Hepatocyte (in vitro differentiated cells): ENCODE results near the gene RGS14. TPM values are rescaled to one million over a fixed set of nuclear protein-coding genes. Genes with fewer than 3 reads are reported as not detected.
"Not testable (repeated sequence)": the region's sequence is repeated elsewhere in the genome, so short reads cannot be mapped to it uniquely, and the experiment has no call there.

ENCODE experiments used
- DNase-seq: peaks from one replicate; pipeline ENCODE4 v3.0.0-alpha.2; 2016; ENCODE audit warnings: low spot score
- H2AFZ ChIP-seq: fragments of 200-600 bp; sonication (generic); 2 replicates; pipeline ENCODE4 v1.6.0; 2016; ENCODE audit warnings: antibody characterized with exemption, mild to moderate bottlenecking
- H3K27ac ChIP-seq: fragments of 200-600 bp; sonication (generic); 2 replicates; pipeline ENCODE4 v1.5.1; 2016; ENCODE audit warnings: mild to moderate bottlenecking
- H3K27me3 ChIP-seq: fragments of 200-600 bp; sonication (generic); 2 replicates; pipeline ENCODE4 v1.6.1; 2016
- H3K36me3 ChIP-seq: fragments of 200-600 bp; sonication (generic); replicated peaks from 2 replicates; pipeline ENCODE4 v1.5.1; 2016; ENCODE audit warnings: low read depth; ENCODE audit not compliant: insufficient read depth
- H3K4me1 ChIP-seq: fragments of 200-600 bp; sonication (generic); 2 replicates; pipeline ENCODE4 v1.5.1; 2016; ENCODE audit warnings: mild to moderate bottlenecking, moderate library complexity; ENCODE audit not compliant: insufficient read depth
- H3K4me2 ChIP-seq: fragments of 200-600 bp; sonication (generic); 2 replicates; pipeline ENCODE4 v1.6.0; 2016
- H3K4me3 ChIP-seq: fragments of 200-600 bp; sonication (generic); 2 replicates; pipeline ENCODE4 v1.5.1; 2016; ENCODE audit warnings: mild to moderate bottlenecking
- H3K79me2 ChIP-seq: fragments of 200-600 bp; sonication (generic); 2 replicates; pipeline ENCODE4 v1.6.0; 2017; ENCODE audit warnings: mild to moderate bottlenecking
- H3K9me2 ChIP-seq: fragments of 200-600 bp; sonication (generic); replicated peaks from 2 replicates; pipeline ENCODE4 v1.6.0; 2017; ENCODE audit warnings: mild to moderate bottlenecking; ENCODE audit not compliant: insufficient read depth
- H3K9me3 ChIP-seq: fragments of 200-600 bp; sonication (generic); 2 replicates; pipeline ENCODE4 v1.5.1; 2016; ENCODE audit warnings: low read depth, mild to moderate bottlenecking
- H4K20me1 ChIP-seq: fragments of 200-600 bp; sonication (generic); 2 replicates; pipeline ENCODE4 v1.6.0; 2016; ENCODE audit warnings: mild to moderate bottlenecking; ENCODE audit not compliant: insufficient read depth, poor library complexity, severe bottlenecking
- CTCF ChIP-seq: fragments of 200-600 bp; sonication (generic); IDR thresholded peaks from 2 replicates; pipeline ENCODE4 v1.5.1; 2016; ENCODE audit warnings: antibody characterized with exemption, mild to moderate bottlenecking; ENCODE audit not compliant: poor library complexity
- EZH2 ChIP-seq: fragments of 200-600 bp; sonication (generic); IDR thresholded peaks from 2 replicates; pipeline ENCODE4 v1.6.1; 2016; ENCODE audit warnings: antibody characterized with exemption, mild to moderate bottlenecking, borderline replicate concordance
- EZH2phosphoT487 ChIP-seq: fragments of 200-600 bp; sonication (generic); IDR thresholded peaks from one replicate; pipeline ENCODE4 v1.6.1; 2018; ENCODE audit warnings: antibody characterized with exemption, mild to moderate bottlenecking, low read depth, moderate library complexity; ENCODE audit not compliant: unreplicated experiment, severe bottlenecking
- WGBS: methylation state at CpG from one replicate; pipeline ENCODE4 v1.1.6; 2016; ENCODE audit warnings: low lambda C conversion rate; ENCODE audit errors: missing lambda C conversion rate; 5-methylcytosine and 5-hydroxymethylcytosine counted together
- polyA plus RNA-seq: library from polyadenylated mRNA; unstranded; fragments of >200 nt; fragmentation: Nextera tagmentation; extraction: Ambion mirVana; gene quantifications from 2 replicates; pipeline ENCODE4 v1.2.1, GENCODE V29; 2016
- total RNA-seq: library from RNA; depleted of rRNA; stranded (reverse); fragments of >200 nt; gene quantifications from 2 replicates; pipeline ENCODE4 v1.2.3, GENCODE V29; 2014

The RGS14 gene
- total and polyA plus RNA-seq, 2 experiments from 2014 or later = 36.5 to 37.0 TPM

- Histone ChIP-seq H3K9me2 (no peaks in the 10 kb centered on the region), H3K4me2 (no peak overlapping the region), H3K79me2 (peaks cover 43% of the 10 kb centered on the region), H3K4me3 (no peak overlapping the region), H3K9me3 (no peaks in the 10 kb centered on the region), H3K27ac (no peak overlapping the region), H4K20me1 (peaks cover 13% of the 10 kb centered on the region), H2AFZ (no peak overlapping the region), H3K27me3 (no peaks in the 10 kb centered on the region), H3K4me1 (no peaks in the 10 kb centered on the region), H3K36me3 (no peaks in the 10 kb centered on the region)
- DNase-seq = no peak
- 96% methylated on average over 14 of the region's 22 CpGs for WGBS
- TF ChIP-seq EZH2phosphoT487 (no peak), EZH2 (no peak), CTCF (no peak)
Measured at GRCh38 chr5:177338251-177339106, 19.2 kb upstream of the RGS14 start.

GRCh38 chr5:177339107-177339638, 18.6 kb upstream of the RGS14 start:
- Histone ChIP-seq H3K9me3 (no peaks in the 10 kb centered on the region), H3K9me2 (no peaks in the 10 kb centered on the region), H3K79me2 (peaks cover 50% of the 10 kb centered on the region), H3K27ac (no peak overlapping the region), H3K4me3 (no peak overlapping the region), H3K4me2 (no peak overlapping the region), H3K36me3 (no peaks in the 10 kb centered on the region), H3K4me1 (no peaks in the 10 kb centered on the region), H3K27me3 (no peaks in the 10 kb centered on the region), H2AFZ (no peak overlapping the region), H4K20me1 (peaks cover 16% of the 10 kb centered on the region)
- TF ChIP-seq EZH2phosphoT487 = no peak
- TF ChIP-seq EZH2 = no peak
- DNase-seq = no peak
- 85% methylated on average over 11 of the region's 11 CpGs for WGBS

GRCh38 chr5:177343000-177343399, 14.7 kb upstream of the RGS14 start:
- H3K4me3 ChIP-seq, H3K9me3 ChIP-seq, H3K4me2 ChIP-seq, H3K27ac ChIP-seq, H3K27me3 ChIP-seq, H3K36me3 ChIP-seq, H3K9me2 ChIP-seq, H2AFZ ChIP-seq, H3K4me1 ChIP-seq, DNase-seq: not testable (repeated sequence)
- H4K20me1 ChIP-seq = peaks cover 26% of the 10 kb centered on the region
- WGBS = 96% methylated on average over 14 of the region's 14 CpGs
- H3K79me2 ChIP-seq = peaks cover 88% of the 10 kb centered on the region

- peaks cover 96% of the 10 kb centered on the region for H3K79me2 ChIP-seq
- 99% methylated on average over 6 of the region's 6 CpGs for WGBS
- H2AFZ ChIP-seq = no peak overlapping the region
- no peaks in the 10 kb centered on the region for H3K9me3 ChIP-seq
- H3K4me2 ChIP-seq = no peak overlapping the region
- no peak overlapping the region for H3K4me3 ChIP-seq
- no peak overlapping the region for H3K27ac ChIP-seq
- peaks cover under 1% of the 10 kb centered on the region for H3K4me1 ChIP-seq
- peaks cover 26% of the 10 kb centered on the region for H4K20me1 ChIP-seq
- H3K36me3 ChIP-seq = no peaks in the 10 kb centered on the region
- no peaks in the 10 kb centered on the region for H3K27me3 ChIP-seq
- no peak for TF ChIP-seq EZH2phosphoT487
- no peak for TF ChIP-seq EZH2
- no peak for TF ChIP-seq CTCF
- no peak for DNase-seq
- H3K9me2 ChIP-seq = no peaks in the 10 kb centered on the region
Measured at GRCh38 chr5:177343777-177344176, 13.9 kb upstream of the RGS14 start.
